ENCODE measurements around the gene TNFSF4.

The TNFSF4 gene

GRCh38 chr1:173134800-173135199 lies 72.3 kb downstream of the TNFSF4 start:
- DNase-seq (ENCODE audit: low spot score in 2 of 2), result no peak
- Histone ChIP-seq H3K36me3 (replicated peaks) (no peaks in the 10 kb centered on the region), H3K27me3 (ENCODE audit: low read depth) (no peaks in the 10 kb centered on the region), H3K4me1 (no peaks in the 10 kb centered on the region; the same call in 1 of the 2 replicates), H3K9me3 (no peaks in the 10 kb centered on the region), H3K4me3 (no peak overlapping the region)
- in situ Hi-C loops (cut with MboI; ENCODE audit: low sequenced_read_pairs), result no loop called here

GRCh38 chr1:173134029-173134428 lies 73.1 kb downstream of the TNFSF4 start:
- Histone ChIP-seq H3K4me3 (no peak overlapping the region), H3K27me3 (ENCODE audit: low read depth) (no peaks in the 10 kb centered on the region), H3K4me1 (no peaks in the 10 kb centered on the region; the same call in 1 of the 2 replicates), H3K9me3 (no peaks in the 10 kb centered on the region), H3K36me3 (replicated peaks) (no peaks in the 10 kb centered on the region)
- no peak for DNase-seq (ENCODE audit: low spot score in 2 of 2)
- in situ Hi-C loops (cut with MboI; ENCODE audit: low sequenced_read_pairs), result no loop called here
